ENCODE results near the gene SUSD1.

Gene SUSD1

DNA sequence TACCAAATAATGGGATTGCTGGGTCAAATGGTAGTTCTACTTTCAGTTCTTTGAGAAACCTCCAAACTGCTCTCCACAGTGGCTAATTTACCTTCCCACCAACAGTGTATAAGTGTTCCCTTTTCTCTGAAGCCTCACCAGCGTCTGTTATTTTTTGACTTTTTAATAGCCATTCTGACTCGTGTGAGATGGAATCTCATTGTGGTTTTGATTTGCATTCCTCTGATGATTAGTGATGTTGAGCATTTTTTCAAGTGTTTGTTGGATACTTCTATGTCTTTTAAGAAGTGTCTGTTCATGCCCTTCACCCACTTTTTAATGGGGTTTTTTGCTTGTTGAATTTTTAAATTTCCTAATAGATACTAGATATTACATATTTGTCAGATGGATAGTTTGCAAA lies 28.4 kb upstream of the SUSD1 start:
- TF ChIP-seq TAF1 (IDR thresholded peaks at IDR 0.05; ENCODE audit: borderline replicate concordance, insufficient read depth, low read length) = no peak
- no peak for TF ChIP-seq SIN3A (IDR thresholded peaks at IDR 0.05; ENCODE audit: borderline replicate concordance, insufficient read depth, low read length)
- TF ChIP-seq FOXP2 (optimal IDR thresholded peaks at IDR 0.05; ENCODE audit: borderline replicate concordance, extremely low read depth, extremely low read length, insufficient read depth) = no peak
- TF ChIP-seq, protein P1, sequence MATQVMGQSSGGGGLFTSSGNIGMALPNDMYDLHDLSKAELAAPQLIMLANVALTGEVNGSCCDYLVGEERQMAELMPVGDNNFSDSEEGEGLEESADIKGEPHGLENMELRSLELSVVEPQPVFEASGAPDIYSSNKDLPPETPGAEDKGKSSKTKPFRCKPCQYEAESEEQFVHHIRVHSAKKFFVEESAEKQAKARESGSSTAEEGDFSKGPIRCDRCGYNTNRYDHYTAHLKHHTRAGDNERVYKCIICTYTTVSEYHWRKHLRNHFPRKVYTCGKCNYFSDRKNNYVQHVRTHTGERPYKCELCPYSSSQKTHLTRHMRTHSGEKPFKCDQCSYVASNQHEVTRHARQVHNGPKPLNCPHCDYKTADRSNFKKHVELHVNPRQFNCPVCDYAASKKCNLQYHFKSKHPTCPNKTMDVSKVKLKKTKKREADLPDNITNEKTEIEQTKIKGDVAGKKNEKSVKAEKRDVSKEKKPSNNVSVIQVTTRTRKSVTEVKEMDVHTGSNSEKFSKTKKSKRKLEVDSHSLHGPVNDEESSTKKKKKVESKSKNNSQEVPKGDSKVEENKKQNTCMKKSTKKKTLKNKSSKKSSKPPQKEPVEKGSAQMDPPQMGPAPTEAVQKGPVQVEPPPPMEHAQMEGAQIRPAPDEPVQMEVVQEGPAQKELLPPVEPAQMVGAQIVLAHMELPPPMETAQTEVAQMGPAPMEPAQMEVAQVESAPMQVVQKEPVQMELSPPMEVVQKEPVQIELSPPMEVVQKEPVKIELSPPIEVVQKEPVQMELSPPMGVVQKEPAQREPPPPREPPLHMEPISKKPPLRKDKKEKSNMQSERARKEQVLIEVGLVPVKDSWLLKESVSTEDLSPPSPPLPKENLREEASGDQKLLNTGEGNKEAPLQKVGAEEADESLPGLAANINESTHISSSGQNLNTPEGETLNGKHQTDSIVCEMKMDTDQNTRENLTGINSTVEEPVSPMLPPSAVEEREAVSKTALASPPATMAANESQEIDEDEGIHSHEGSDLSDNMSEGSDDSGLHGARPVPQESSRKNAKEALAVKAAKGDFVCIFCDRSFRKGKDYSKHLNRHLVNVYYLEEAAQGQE (IDR thresholded peaks at IDR 0.05; ENCODE audit: insufficient read depth in 1 of 2, low read depth in 2 of 2, low read length in 2 of 2) = no peak
- TF ChIP-seq POLR2AphosphoS5 (IDR thresholded peaks at IDR 0.05; ENCODE audit: low read depth, low read length) = no peak

DNA sequence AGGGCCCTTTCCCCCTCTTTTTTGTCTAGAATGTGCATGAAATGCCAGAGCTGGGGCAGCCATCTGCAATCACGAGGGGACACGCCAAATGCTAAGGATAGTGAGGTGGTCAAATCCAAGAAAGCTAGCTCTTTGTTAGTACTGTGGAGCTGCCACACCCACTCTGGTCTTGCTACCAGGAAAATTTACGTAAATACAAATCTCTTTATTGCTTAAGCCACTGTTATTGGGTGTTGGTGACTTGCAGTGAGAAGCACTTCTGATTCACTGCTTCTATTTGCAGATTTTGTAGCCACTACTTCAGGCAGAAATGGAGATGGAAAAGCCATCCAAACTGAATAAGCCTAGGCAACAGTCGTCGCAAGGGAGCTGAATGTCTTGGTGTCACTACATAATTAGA lies 25.6 kb upstream of the SUSD1 start:
- TF ChIP-seq TAF1 (IDR thresholded peaks at IDR 0.05; ENCODE audit: borderline replicate concordance, insufficient read depth, low read length) (no peak), FOXP2 (optimal IDR thresholded peaks at IDR 0.05; ENCODE audit: borderline replicate concordance, extremely low read depth, extremely low read length, insufficient read depth) (no peak), SIN3A (IDR thresholded peaks at IDR 0.05; ENCODE audit: borderline replicate concordance, insufficient read depth, low read length) (no peak), POLR2AphosphoS5 (IDR thresholded peaks at IDR 0.05; ENCODE audit: low read depth, low read length) (no peak)
- TF ChIP-seq, protein P1 (IDR thresholded peaks at IDR 0.05; ENCODE audit: insufficient read depth in 1 of 2, low read depth in 2 of 2, low read length in 2 of 2) = no peak

DNA sequence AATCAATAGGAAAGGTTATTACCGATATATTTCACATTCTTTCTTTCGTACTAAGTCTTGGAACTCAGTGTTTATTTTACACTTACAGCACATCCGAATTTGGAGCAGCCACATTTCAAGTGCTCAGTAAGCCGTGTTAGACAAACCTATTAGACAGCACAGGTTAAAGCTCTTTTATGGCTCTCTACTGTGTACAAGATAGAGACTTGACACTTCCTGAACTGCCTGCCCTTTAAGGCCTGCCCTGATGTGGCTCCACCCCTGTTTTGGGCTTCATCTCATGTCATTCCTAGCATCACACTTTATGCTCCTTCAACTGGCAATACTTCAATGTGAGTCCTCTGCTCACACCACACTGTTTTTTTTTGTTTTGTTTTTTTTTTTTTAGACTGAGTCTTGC lies 23.5 kb upstream of the SUSD1 start:
- TF ChIP-seq TAF1 (IDR thresholded peaks at IDR 0.05; ENCODE audit: borderline replicate concordance, insufficient read depth, low read length) (no peak), SIN3A (IDR thresholded peaks at IDR 0.05; ENCODE audit: borderline replicate concordance, insufficient read depth, low read length) (no peak), POLR2AphosphoS5 (IDR thresholded peaks at IDR 0.05; ENCODE audit: low read depth, low read length) (no peak), FOXP2 (optimal IDR thresholded peaks at IDR 0.05; ENCODE audit: borderline replicate concordance, extremely low read depth, extremely low read length, insufficient read depth) (no peak)
- TF ChIP-seq, protein P1 (IDR thresholded peaks at IDR 0.05; ENCODE audit: insufficient read depth in 1 of 2, low read depth in 2 of 2, low read length in 2 of 2) = no peak

DNA sequence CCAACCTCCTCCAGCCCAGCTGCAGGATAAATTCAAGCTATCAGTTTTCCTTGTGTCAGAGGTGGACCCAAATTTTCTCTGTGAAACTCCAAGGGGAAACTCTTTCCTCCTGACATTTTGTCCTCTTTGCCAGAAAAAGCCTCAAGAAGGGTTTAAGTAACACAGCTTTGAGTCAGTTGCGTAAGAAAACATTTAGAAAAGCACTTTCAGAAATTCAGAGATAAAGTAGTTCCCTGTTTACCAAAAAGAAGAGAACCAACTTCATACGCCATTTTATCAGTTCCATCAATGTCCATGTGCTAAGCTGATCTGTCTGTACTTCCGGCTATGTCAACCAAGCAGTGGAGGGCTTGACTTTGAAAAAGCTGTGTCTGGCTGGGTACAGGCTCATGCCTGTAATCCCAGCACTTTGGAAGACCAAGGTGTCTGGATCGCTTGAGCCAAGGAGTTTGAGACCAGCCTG lies 19.9 kb upstream of the SUSD1 start:
- TF ChIP-seq POLR2AphosphoS5 (IDR thresholded peaks at IDR 0.05; ENCODE audit: low read depth, low read length) (no peak), FOXP2 (optimal IDR thresholded peaks at IDR 0.05; ENCODE audit: borderline replicate concordance, extremely low read depth, extremely low read length, insufficient read depth) (no peak), SIN3A (IDR thresholded peaks at IDR 0.05; ENCODE audit: borderline replicate concordance, insufficient read depth, low read length) (no peak), TAF1 (IDR thresholded peaks at IDR 0.05; ENCODE audit: borderline replicate concordance, insufficient read depth, low read length) (no peak)
- TF ChIP-seq, protein P1 (IDR thresholded peaks at IDR 0.05; ENCODE audit: insufficient read depth in 1 of 2, low read depth in 2 of 2, low read length in 2 of 2) = no peak

Data from PFSK-1 (cell line).